NB4 (cell line): ENCODE measurements around the gene PERCC1.
"Not testable (repeated sequence)": the region's sequence is repeated elsewhere in the genome, so short reads cannot be mapped to it uniquely, and the experiment has no call there.

Experiments used
- DNase-seq: peaks from one replicate; pipeline ENCODE4 v3.0.0; 2010; ENCODE audit warnings: low read depth
- H3K4me3 ChIP-seq: one replicate; pipeline ENCODE4 v1.5.1; 2011; ENCODE audit warnings: mild to moderate bottlenecking, low read depth, low read length, moderate library complexity
- CTCF ChIP-seq: IDR thresholded peaks from one replicate; pipeline ENCODE4 v1.5.1; 2012; ENCODE audit warnings: low read depth, low read length
- MAX ChIP-seq: IDR thresholded peaks from 2 replicates; pipeline ENCODE4 v1.6.1; 2011; ENCODE audit warnings: low read depth, low read length
- MYC ChIP-seq: IDR thresholded peaks from 2 replicates; pipeline ENCODE4 v1.6.1; 2011; ENCODE audit warnings: low read depth, low read length
- POLR2A ChIP-seq: IDR thresholded peaks from 2 replicates; pipeline ENCODE4 v1.6.1; 2011; ENCODE audit warnings: mild to moderate bottlenecking; ENCODE audit not compliant: insufficient read length; ENCODE audit errors: extremely low read depth

PERCC1 gene

GRCh38 chr16:1439058-1439698 is 8.3 kb downstream of the PERCC1 start:
- no peak overlapping the region for H3K4me3 ChIP-seq
- no peak for TF ChIP-seq MYC
- no peak for TF ChIP-seq POLR2A
- no peak for TF ChIP-seq MAX
- TF ChIP-seq CTCF: no peak
- DNase-seq: no peak

GRCh38 chr16:1439699-1440074 is 8.8 kb downstream of the PERCC1 start:
- not testable (repeated sequence) for DNase-seq, H3K4me3 ChIP-seq

- DNase-seq: no peak
- TF ChIP-seq CTCF (no peak), MYC (no peak), POLR2A (no peak), MAX (no peak)
- H3K4me3 ChIP-seq: no peak overlapping the region
Measured at GRCh38 chr16:1441391-1441829, 10.5 kb downstream of the PERCC1 start.

GRCh38 chr16:1442697-1443096 is 11.8 kb downstream of the PERCC1 start:
- no peak overlapping the region for H3K4me3 ChIP-seq
- DNase-seq: no peak
- TF ChIP-seq CTCF (no peak), MYC (no peak), MAX (no peak), POLR2A (no peak)

- TF ChIP-seq MYC (no peak), MAX (no peak), POLR2A (no peak), CTCF (no peak)
- H3K4me3 ChIP-seq: no peak overlapping the region
- DNase-seq: no peak
Measured at GRCh38 chr16:1443403-1443973, 12.6 kb downstream of the PERCC1 start.

GRCh38 chr16:1443980-1444729 is 13.3 kb downstream of the PERCC1 start, which contains the start of gene CCDC154:
CCDC154 (minus strand) TSS chr16:1444556; CDS start chr16:1444322, 234 bp downstream.
- TF ChIP-seq MAX: no peak
- no peak for TF ChIP-seq CTCF
- TF ChIP-seq POLR2A: no peak
- TF ChIP-seq MYC: no peak; the same call in 1 of the 2 replicates
- no peak for DNase-seq
- no peak within 1 kb of the TSS for H3K4me3 ChIP-seq
